Peyer's patch (tissue), 4 donors: Measurements from ENCODE around the gene DPM2. TPM values are rescaled to one million over a fixed set of nuclear protein-coding genes. Genes with fewer than 3 reads are reported as not detected.
A peak's percentile ranks its signal among the peaks of the same experiment; 100 is the strongest.

ENCODE experiments used
- DNase-seq, 3 donors: peaks; one replicate each; pipeline ENCODE4 v3.0.0-alpha.2; 2017 to 2019
- H3K27ac ChIP-seq, 4 donors: fragments of 200-600 bp; sonication (generic); one replicate each; pipeline ENCODE4 v1.5.1; 2016 to 2019
- H3K27me3 ChIP-seq, 2 donors: fragments of 200-600 bp; sonication (generic); one replicate each; pipeline ENCODE4 v1.5.1; 2019
- H3K36me3 ChIP-seq, 3 donors: fragments of 200-600 bp; sonication (generic); one replicate each; pipeline ENCODE4 v1.5.1; 2016 to 2019
- H3K4me1 ChIP-seq, 4 donors: fragments of 200-600 bp; sonication (generic); one replicate each; pipeline ENCODE4 v1.5.1; 2016 to 2019
- H3K4me3 ChIP-seq, 4 donors: fragments of 200-600 bp; sonication (generic); 1 replicate in 3 of 4; 2 replicates in 1 of 4; pipeline ENCODE4 v1.5.1; 2016 to 2019; ENCODE audit warnings: mild to moderate bottlenecking in 1 of 4
- H3K9me3 ChIP-seq, 4 donors: fragments of 200-600 bp; sonication (generic); one replicate each; pipeline ENCODE4 v1.5.1; 2016 to 2019; ENCODE audit warnings: mild to moderate bottlenecking in 1 of 4
- POLR2A ChIP-seq, 2 donors: fragments of 450-650 bp; IDR thresholded peaks; one replicate each; pipeline ENCODE4 v1.5.1; 2017; ENCODE audit warnings: antibody characterized with exemption in 2 of 2, mild to moderate bottlenecking in 2 of 2, moderate library complexity in 2 of 2
- total RNA-seq, 4 donors: library from RNA; depleted of rRNA; stranded (reverse); fragments of >200 nt; gene quantifications; one replicate each; pipeline ENCODE4 v1.1.0, GENCODE V29; 2016
- TF ChIP-seq, protein P1 (sequence below), 6 experiments: fragments of 450-650 bp in 4 of 6; fragments of 200-600 bp in 2 of 6; sonication (generic) in 1 of 6; IDR thresholded peaks; one replicate each; pipeline ENCODE4 v1.5.1; 2017 to 2019; ENCODE audit warnings: antibody characterized with exemption in 6 of 6, mild to moderate bottlenecking in 3 of 6, moderate library complexity in 1 of 6

DPM2 gene
- total RNA-seq, 4 donors from 2014 or later, result 20.6 to 27.3 (median 22.1) TPM

DNA sequence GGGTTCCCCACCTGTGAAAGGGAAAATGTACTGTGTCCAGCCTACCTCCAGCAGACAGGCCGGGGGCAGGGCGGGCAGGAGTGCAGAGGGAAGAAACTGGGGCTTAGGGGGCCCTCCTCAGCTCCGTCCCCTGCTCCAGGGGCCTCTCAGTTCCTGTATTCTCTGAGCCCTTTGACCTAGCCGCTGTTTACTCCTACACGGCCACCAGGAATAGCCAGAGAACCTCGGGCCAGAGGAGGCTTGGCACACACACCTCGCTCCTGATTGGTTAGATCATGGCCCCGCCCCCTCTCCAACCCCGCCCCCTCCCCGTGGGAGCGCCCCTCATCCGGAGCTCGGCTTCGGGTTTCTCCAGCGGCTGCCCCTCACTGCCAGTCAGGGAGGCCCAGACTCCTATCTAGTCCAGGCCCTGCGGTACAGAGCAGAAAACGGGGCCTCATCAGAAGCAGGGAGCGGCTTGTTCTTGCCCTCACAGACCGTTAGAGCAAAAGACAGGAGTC is 40.4 kb downstream of the DPM2 start:
- no peaks in the 10 kb centered on the region for H3K27me3 ChIP-seq
- peaks cover 0 to 44% (median 17%) of the 10 kb centered on the region in 4 donors for H3K4me1 ChIP-seq
- peak overlapping the region in 3 of 4 donors; percentile 13 to 68 (median 33) for H3K4me3 ChIP-seq
- H3K36me3 ChIP-seq, result peaks cover 0 to 37% (median 0%) of the 10 kb centered on the region in 3 donors
- peak; percentile 46 to 78 (median 72) for DNase-seq
- H3K27ac ChIP-seq, result peak overlapping the region; percentile 52 to 89 (median 78)
- H3K9me3 ChIP-seq, result peaks cover 0 to 3% (median 1%) of the 10 kb centered on the region in 4 donors
- TF ChIP-seq, protein P1, sequence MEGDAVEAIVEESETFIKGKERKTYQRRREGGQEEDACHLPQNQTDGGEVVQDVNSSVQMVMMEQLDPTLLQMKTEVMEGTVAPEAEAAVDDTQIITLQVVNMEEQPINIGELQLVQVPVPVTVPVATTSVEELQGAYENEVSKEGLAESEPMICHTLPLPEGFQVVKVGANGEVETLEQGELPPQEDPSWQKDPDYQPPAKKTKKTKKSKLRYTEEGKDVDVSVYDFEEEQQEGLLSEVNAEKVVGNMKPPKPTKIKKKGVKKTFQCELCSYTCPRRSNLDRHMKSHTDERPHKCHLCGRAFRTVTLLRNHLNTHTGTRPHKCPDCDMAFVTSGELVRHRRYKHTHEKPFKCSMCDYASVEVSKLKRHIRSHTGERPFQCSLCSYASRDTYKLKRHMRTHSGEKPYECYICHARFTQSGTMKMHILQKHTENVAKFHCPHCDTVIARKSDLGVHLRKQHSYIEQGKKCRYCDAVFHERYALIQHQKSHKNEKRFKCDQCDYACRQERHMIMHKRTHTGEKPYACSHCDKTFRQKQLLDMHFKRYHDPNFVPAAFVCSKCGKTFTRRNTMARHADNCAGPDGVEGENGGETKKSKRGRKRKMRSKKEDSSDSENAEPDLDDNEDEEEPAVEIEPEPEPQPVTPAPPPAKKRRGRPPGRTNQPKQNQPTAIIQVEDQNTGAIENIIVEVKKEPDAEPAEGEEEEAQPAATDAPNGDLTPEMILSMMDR (IDR thresholded peaks at IDR 0.05), result no peak
- TF ChIP-seq POLR2A (IDR thresholded peaks at IDR 0.05), result no peak

DNA sequence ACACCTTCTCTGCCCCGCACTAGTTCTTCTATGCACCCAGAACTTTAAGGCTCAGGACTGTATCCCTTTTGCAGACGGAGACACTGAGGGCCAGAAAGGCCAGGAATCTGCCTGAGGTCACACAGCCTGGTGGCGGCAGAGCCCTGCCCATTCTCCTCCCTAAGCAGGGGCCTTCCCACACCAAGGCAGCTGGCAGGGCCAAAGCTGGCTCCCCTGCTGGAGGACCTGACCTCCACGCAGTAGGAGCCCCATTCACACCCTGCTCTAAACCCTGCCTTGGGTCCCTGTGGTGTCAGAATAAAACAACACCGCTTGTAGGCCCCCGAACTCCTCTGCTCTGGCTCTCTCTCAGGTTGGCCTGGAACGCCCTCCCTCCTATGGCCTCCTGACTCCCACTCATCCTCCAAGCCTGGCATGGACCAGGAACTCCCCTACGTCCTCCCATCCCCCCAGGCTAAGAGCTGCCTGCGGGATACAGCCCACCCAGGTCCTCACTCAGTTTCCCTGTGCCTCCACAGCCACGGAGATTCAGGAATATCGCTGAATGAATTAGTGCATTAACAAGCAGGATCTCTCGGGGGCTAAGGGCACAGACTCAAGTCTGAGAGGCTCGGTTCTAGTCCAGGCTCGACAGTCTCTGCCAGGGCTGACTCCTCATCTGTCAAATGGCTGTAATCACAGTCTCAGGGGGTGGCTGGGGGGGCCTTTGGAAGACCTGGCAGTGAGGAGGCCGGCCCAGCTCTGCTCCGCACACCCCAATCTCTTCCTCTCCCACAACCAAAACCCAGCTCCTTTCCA is 41.1 kb downstream of the DPM2 start:
- no peak for TF ChIP-seq POLR2A (IDR thresholded peaks at IDR 0.05)
- TF ChIP-seq, protein P1 (IDR thresholded peaks at IDR 0.05), result no peak
- DNase-seq, result no peak

DNA sequence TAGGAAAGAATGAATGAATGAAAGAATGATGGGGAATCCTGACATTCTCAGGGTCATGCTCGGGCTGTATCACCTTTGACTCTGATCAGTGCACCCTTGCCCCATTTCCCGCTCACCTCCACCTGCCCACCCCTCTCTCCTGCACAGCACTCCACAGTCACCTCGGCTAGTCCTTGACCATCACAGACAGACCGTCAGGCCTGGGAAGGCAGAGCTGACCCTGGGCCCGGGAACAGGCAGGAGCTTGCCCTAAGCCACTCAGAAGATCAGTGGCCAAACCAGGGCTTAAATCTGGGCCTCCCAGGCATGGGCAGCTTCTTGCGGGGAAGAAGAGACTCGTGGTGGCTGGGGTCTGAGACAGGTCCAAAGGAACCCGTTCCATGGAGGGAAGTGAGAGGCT is 41.8 kb downstream of the DPM2 start:
- H3K36me3 ChIP-seq, result peaks cover 0 to 43% (median 0%) of the 10 kb centered on the region in 3 donors

More for the DNA sequence above, 41.1 kb downstream of the DPM2 start:
- Histone ChIP-seq H3K27me3 (no peaks in the 10 kb centered on the region), H3K9me3 (peaks cover 0 to 3% (median 1%) of the 10 kb centered on the region in 4 donors), H3K36me3 (peaks cover 0 to 37% (median 0%) of the 10 kb centered on the region in 3 donors), H3K4me1 (peaks cover 0 to 44% (median 14%) of the 10 kb centered on the region in 4 donors), H3K4me3 (peak overlapping the region in 2 of 4 donors; percentile 16 to 68), H3K27ac (peak overlapping the region; percentile 52 to 89 (median 78))

DNA sequence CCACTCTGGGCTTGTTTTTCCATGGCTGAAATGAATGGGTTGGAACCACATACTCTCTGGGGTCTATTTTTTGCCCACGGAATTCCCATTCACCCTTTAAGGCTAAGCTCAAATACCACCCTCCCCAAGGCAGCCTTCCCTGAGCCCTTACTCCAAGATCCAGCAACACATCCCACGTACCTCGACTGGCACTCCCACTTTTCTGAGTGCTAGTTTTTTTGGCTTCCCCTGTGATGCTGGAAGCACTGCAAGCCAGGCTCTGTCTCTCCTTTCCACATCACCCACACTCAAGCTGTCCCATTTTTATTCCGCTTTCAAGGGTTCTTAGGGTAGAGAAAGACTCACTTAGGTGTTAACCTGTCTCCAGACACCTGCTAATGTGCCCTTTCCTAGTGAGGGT is 44.3 kb downstream of the DPM2 start:
- no peak for DNase-seq
- Histone ChIP-seq H3K36me3 (peaks cover 0 to 56% (median 0%) of the 10 kb centered on the region in 3 donors), H3K27me3 (no peaks in the 10 kb centered on the region), H3K4me3 (no peak overlapping the region), H3K27ac (no peak overlapping the region), H3K9me3 (peaks cover 0 to 3% (median 1%) of the 10 kb centered on the region in 4 donors), H3K4me1 (peaks cover 0 to 22% (median 5%) of the 10 kb centered on the region in 4 donors)
- TF ChIP-seq, protein P1 (IDR thresholded peaks at IDR 0.05), result no peak
- TF ChIP-seq POLR2A (IDR thresholded peaks at IDR 0.05), result no peak

More for the DNA sequence above, 41.8 kb downstream of the DPM2 start:
- no peak for TF ChIP-seq POLR2A (IDR thresholded peaks at IDR 0.05)
- TF ChIP-seq, protein P1 (IDR thresholded peaks at IDR 0.05), result no peak
- no peak for DNase-seq
- H3K9me3 ChIP-seq, result peaks cover 0 to 3% (median 1%) of the 10 kb centered on the region in 4 donors
- H3K27me3 ChIP-seq, result no peaks in the 10 kb centered on the region
- H3K4me3 ChIP-seq, result no peak overlapping the region
- H3K4me1 ChIP-seq, result peaks cover 0 to 42% (median 8%) of the 10 kb centered on the region in 4 donors
- no peak overlapping the region for H3K27ac ChIP-seq

DNA sequence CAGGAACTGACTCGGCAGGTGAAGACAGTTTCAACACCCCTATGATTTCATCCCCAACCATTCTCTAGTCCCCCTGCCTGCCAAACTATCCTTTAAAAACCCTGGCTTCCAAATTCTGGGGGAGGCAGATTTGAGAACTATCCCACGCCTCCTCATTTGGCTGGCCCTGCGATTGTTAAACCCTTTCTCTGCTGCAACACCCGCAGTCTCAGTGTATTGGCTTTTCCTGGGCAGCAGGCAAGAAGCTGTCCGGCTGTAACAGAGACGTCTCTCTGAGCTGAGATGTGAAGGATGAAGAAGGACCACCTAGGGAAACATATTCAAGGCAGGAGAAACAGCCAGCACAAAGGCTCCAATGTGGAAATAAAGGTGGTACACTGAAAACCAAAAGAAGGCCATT is 44.8 kb downstream of the DPM2 start:
- no peak for TF ChIP-seq POLR2A (IDR thresholded peaks at IDR 0.05)
- TF ChIP-seq, protein P1 (IDR thresholded peaks at IDR 0.05), result no peak
- Histone ChIP-seq H3K4me3 (no peak overlapping the region), H3K27ac (no peak overlapping the region), H3K36me3 (peaks cover 0 to 60% (median 0%) of the 10 kb centered on the region in 3 donors), H3K4me1 (peaks cover 0 to 16% (median 3%) of the 10 kb centered on the region in 4 donors), H3K9me3 (peaks cover 0 to 3% (median 1%) of the 10 kb centered on the region in 4 donors), H3K27me3 (no peaks in the 10 kb centered on the region)
- no peak for DNase-seq
